WERI-Rb-1 (cell line): ENCODE results near the gene POC5.
"Not testable (repeated sequence)": the region's sequence is repeated elsewhere in the genome, so short reads cannot be mapped to it uniquely, and the experiment has no call there.

Experiments used
- DNase-seq: peaks from one replicate; pipeline ENCODE4 v3.0.0-alpha.2; 2020
- H3K27ac ChIP-seq: fragments of 250-450 bp; sonication (Bioruptor Pico); 2 replicates; pipeline ENCODE4 v1.5.1; 2020; ENCODE audit warnings: mild to moderate bottlenecking, moderate library complexity
- H3K27me3 ChIP-seq: fragments of 250-450 bp; sonication (Bioruptor Pico); 2 replicates; pipeline ENCODE4 v1.5.1; 2021; ENCODE audit warnings: mild to moderate bottlenecking, low read depth, moderate library complexity; ENCODE audit not compliant: insufficient read depth, severe bottlenecking
- H3K36me3 ChIP-seq: fragments of 250-450 bp; sonication (Bioruptor Pico); 2 replicates; pipeline ENCODE4 v1.5.1; 2020; ENCODE audit warnings: mild to moderate bottlenecking, moderate library complexity
- H3K4me3 ChIP-seq: 2 replicates; pipeline ENCODE4 v1.5.1; 2011; ENCODE audit warnings: low read depth, mild to moderate bottlenecking, control low read depth, low read length
- H3K9me3 ChIP-seq: fragments of 250-450 bp; sonication (Bioruptor Pico); 2 replicates; pipeline ENCODE4 v1.5.1; 2021; ENCODE audit warnings: mild to moderate bottlenecking, moderate library complexity; ENCODE audit not compliant: severe bottlenecking
- TF ChIP-seq, protein P1 (sequence below): IDR thresholded peaks from 2 replicates; pipeline ENCODE4 v1.5.1; 2011; ENCODE audit warnings: low read depth, mild to moderate bottlenecking, control low read depth, inconsistent platforms, low read length

Gene POC5

DNA sequence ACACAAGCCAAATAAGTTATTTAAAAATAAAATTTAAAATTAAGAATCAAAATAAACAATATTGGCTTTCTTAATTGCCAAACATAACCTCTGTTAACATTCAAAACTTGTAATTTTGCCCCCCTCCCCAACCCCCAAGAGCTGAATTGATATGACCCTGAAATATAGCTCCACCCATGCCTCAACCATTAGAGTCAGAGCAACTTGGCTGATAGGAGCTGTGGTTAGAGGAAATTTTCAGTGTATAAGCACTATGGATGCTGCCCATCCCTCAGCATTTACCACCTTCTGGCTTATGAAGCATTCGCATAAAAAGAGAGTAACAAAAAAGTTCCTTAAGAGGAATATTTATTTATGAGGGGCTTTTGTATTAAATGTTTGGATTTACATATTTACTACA, 6.1 kb downstream of the POC5 start:
- TF ChIP-seq, protein P1, sequence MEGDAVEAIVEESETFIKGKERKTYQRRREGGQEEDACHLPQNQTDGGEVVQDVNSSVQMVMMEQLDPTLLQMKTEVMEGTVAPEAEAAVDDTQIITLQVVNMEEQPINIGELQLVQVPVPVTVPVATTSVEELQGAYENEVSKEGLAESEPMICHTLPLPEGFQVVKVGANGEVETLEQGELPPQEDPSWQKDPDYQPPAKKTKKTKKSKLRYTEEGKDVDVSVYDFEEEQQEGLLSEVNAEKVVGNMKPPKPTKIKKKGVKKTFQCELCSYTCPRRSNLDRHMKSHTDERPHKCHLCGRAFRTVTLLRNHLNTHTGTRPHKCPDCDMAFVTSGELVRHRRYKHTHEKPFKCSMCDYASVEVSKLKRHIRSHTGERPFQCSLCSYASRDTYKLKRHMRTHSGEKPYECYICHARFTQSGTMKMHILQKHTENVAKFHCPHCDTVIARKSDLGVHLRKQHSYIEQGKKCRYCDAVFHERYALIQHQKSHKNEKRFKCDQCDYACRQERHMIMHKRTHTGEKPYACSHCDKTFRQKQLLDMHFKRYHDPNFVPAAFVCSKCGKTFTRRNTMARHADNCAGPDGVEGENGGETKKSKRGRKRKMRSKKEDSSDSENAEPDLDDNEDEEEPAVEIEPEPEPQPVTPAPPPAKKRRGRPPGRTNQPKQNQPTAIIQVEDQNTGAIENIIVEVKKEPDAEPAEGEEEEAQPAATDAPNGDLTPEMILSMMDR, result no peak
- Histone ChIP-seq H3K4me3 (no peak overlapping the region), H3K9me3 (no peaks in the 10 kb centered on the region), H3K36me3 (peaks cover 12% of the 10 kb centered on the region), H3K27ac (no peak overlapping the region), H3K27me3 (no peaks in the 10 kb centered on the region)
- no peak for DNase-seq

DNA sequence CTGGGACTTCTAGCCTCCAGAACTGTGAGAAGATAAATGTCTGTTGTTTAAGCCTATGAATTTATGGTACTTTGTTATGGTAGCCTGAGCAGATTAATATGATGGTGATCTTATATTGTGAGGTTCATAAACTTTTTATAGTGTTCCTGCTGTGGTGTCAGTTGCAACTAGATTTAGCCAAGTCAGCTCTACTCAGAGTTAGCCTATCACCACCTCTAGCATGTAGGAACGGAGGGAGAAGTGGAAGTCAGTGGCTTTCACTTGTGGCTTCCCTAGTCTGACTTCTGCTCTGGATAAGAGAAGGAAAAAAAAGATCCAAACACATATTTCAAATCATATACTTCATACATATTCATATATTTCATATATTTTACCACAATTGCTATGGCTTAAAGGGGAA, 6.6 kb downstream of the POC5 start:
- TF ChIP-seq, protein P1, result no peak
- Histone ChIP-seq H3K9me3 (no peaks in the 10 kb centered on the region), H3K27me3 (no peaks in the 10 kb centered on the region), H3K27ac (no peak overlapping the region), H3K4me3 (no peak overlapping the region), H3K36me3 (peaks cover 12% of the 10 kb centered on the region)
- DNase-seq, result no peak

DNA sequence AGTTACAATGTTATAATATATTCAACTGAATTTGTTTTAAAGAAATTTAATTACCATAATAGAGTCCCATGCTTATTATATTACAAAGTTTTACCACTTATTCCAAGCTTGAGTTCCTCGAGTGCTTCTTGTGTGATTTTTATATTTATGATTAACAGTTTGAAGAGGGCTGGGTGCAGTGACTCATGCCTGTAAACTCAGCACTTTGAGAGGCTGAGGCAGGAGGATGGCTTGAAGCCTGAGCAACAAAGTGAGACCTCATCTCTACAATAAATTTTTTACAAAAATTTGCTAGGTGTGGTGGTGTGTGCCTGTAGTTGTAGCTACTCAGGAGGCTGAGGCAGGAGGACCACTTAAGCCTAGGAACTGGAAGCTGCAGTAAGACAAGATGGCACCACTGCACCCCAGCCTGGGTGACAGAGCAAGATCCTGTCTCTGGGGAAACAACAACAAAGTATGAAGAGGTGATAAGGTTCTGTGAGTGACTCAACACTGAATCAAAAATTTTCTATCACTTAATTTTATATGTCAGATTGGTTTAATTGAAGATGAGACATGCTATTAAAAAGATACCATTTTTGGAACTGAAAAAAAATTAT, 9.2 kb downstream of the POC5 start:
- TF ChIP-seq, protein P1, result no peak
- DNase-seq, result no peak
- Histone ChIP-seq H3K27ac (no peak overlapping the region), H3K27me3 (no peaks in the 10 kb centered on the region), H3K36me3 (peaks cover 15% of the 10 kb centered on the region), H3K9me3 (no peaks in the 10 kb centered on the region), H3K4me3 (no peak overlapping the region)

DNA sequence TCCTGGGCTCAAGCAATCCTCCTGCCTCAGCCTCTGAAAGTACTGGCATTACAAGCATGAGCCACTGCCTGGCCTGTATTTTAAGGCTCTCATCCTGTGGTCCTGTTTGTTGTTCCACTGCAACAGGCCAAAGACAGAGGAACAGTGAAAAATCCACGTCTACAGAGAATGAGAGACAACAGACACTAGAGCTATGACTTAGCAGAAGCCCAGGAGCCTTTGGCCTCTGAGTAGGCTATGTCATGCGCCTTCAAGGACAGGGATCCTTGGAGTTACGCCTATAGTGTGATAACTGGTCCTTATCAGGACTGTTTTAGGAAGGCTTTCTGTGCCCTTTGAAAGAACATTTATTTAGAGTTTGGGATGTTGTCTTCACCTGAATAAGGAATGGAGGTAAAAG, 10.5 kb downstream of the POC5 start:
- TF ChIP-seq, protein P1, result no peak
- Histone ChIP-seq H3K27ac (no peak overlapping the region), H3K9me3 (no peaks in the 10 kb centered on the region), H3K27me3 (no peaks in the 10 kb centered on the region), H3K4me3 (no peak overlapping the region), H3K36me3 (peaks cover 11% of the 10 kb centered on the region)
- DNase-seq, result no peak

DNA sequence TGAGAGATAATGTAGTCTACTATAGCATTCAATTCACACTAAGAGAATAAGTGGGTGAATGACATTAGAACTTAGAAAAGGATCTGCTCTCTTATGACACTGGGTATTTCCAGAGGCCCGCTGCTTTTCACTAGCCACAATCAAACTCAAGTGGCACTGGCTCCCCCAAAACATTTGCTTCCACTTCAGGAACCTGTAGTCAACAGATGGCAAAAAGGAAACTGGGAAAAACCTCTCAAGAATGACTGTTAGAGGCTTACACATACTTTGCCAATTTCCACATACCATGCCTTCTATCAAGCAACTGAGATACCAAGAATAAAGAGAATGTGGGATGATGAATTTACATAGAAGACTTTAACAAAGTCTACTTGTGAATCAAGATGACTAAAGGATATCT, 11.2 kb downstream of the POC5 start:
- Histone ChIP-seq H3K9me3 (no peaks in the 10 kb centered on the region), H3K27ac (no peak overlapping the region), H3K36me3 (peaks cover 13% of the 10 kb centered on the region), H3K4me3 (no peak overlapping the region), H3K27me3 (no peaks in the 10 kb centered on the region)
- DNase-seq, result no peak
- TF ChIP-seq, protein P1, result no peak

DNA sequence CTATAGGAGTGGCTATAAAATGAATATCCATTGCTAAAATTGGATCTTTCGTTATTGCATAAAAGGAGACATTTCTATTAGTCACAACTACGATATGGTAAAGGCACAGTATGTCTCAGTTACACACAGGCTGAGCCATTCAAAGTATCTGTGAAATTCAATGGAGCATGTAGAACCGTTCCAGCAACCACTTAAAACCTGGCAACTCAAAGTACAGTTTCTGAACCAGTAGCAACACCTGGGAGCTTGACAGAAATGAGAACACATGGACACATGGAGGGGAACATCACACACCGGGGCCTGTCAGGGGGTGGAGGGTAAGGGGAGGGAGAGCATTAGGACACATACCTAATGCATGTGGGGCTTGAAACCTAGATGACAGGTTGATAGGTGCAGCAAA, 15.4 kb downstream of the POC5 start:
- TF ChIP-seq, protein P1, result no peak
- DNase-seq, result no peak
- H3K36me3 ChIP-seq, result peaks cover 7% of the 10 kb centered on the region

DNA sequence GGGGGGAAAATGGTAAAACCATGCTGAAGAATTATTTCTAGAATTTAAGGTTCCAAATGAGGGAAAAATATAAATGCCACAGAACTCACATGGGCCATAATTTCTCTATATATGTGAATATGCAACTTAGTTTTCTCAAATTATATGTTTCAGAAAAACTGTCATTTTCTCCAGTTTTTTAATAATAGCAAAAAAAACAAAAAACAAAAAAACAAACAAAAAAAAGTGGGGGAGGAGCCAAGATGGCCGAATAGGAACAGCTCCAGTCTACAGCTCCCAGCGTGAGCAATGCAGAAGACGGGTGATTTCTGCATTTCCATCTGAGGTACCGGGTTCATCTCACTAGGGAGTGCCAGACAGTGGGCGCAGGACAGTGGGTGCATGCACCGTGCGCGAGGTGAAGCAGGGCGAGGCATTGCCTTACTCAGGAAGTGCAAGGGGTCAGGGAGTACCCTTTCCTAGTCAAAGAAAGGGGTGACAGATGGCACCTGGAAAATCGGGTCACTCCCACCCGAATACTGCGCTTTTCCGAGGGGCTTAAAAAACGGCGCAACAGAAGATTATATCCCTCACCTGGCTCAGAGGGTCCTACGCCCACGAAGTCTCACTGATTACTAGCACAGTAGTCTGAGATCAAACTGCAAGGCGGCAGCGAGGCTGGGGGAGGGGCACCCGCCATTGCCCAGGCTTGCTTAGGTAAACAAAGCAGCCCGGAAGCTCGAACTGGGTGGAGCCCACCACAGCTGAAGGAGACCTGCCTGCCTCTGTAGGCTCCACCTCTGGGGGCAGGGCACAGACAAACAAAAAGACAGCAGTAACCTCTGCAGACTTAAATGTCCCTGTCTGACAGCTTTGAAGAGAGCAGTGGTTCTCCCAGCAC, 21.5 kb downstream of the POC5 start:
- not testable (repeated sequence) for H3K27me3 ChIP-seq, DNase-seq, H3K4me3 ChIP-seq, H3K27ac ChIP-seq, H3K9me3 ChIP-seq
- peaks cover 17% of the 10 kb centered on the region for H3K36me3 ChIP-seq

More for the DNA sequence above, 15.4 kb downstream of the POC5 start:
- Histone ChIP-seq H3K27ac (no peak overlapping the region), H3K27me3 (no peaks in the 10 kb centered on the region), H3K9me3 (no peaks in the 10 kb centered on the region), H3K4me3 (no peak overlapping the region)
